H1 (cell line): Measurements from ENCODE around the gene CUBN.

Experiments
- CTCF ChIP-seq, 3 experiments: IDR thresholded peaks; 1 replicate in 2 of 3; 2 replicates in 1 of 3; pipeline versions ENCODE4 v1.5.1 to v1.6.1; 2011; ENCODE audit warnings: low read length in 3 of 3, mild to moderate bottlenecking in 3 of 3, inconsistent platforms in 2 of 3, low read depth in 1 of 3, moderate library complexity in 1 of 3; ENCODE audit not compliant: insufficient read depth in 1 of 3; ENCODE audit errors: control extremely low read depth in 1 of 3
- EGR1 ChIP-seq: IDR thresholded peaks from 2 replicates; pipeline ENCODE4 v1.6.1; 2011; ENCODE audit warnings: low read depth, low read length, borderline replicate concordance
- GTF2F1 ChIP-seq: IDR thresholded peaks from 2 replicates; pipeline ENCODE4 v1.6.1; 2012; ENCODE audit warnings: low read depth, low read length, improper control_type of control experiment, borderline replicate concordance
- MAX ChIP-seq: IDR thresholded peaks from 2 replicates; pipeline ENCODE4 v1.6.1; 2012; ENCODE audit warnings: inconsistent platforms
- POLR2AphosphoS5 ChIP-seq: IDR thresholded peaks from 2 replicates; pipeline ENCODE4 v1.6.1; 2011; ENCODE audit warnings: low read depth, low read length
- TCF12 ChIP-seq: IDR thresholded peaks from 2 replicates; pipeline ENCODE4 v1.6.1; 2011; ENCODE audit warnings: low read depth, mild to moderate bottlenecking, low read length

- TF ChIP-seq POLR2AphosphoS5 (no peak), CTCF (IDR thresholded peaks at IDR 0.05; ENCODE audit: control extremely low read depth in 1 of 3, insufficient read depth in 1 of 3, low read depth in 1 of 3, low read length in 3 of 3) (no peak), EGR1 (no peak), MAX (no peak), TCF12 (no peak), GTF2F1 (no peak)
Measured at GRCh38 chr10:17075533-17076359, 53.9 kb downstream of the CUBN start.
